Osteocyte (in vitro differentiated cells): ENCODE data around the gene JMJD7. TPM values are rescaled to one million over a fixed set of nuclear protein-coding genes. Genes with fewer than 3 reads are reported as not detected.

ENCODE experiments used
- DNase-seq: peaks from one replicate; pipeline ENCODE4 v3.0.0; 2021; ENCODE audit warnings: mixed read lengths; ENCODE audit not compliant: unreplicated experiment; ENCODE audit errors: extremely low spot score
- H3K27ac Mint-ChIP-seq: one replicate; pipeline ENCODE4 v1.8.0; 2021; ENCODE audit warnings: mild to moderate bottlenecking, mixed read lengths; ENCODE audit not compliant: unreplicated experiment
- H3K27me3 Mint-ChIP-seq: one replicate; pipeline ENCODE4 v1.8.0; 2021; ENCODE audit warnings: mixed read lengths; ENCODE audit not compliant: unreplicated experiment
- H3K36me3 Mint-ChIP-seq: one replicate; pipeline ENCODE4 v1.8.0; 2021; ENCODE audit warnings: mixed read lengths; ENCODE audit not compliant: unreplicated experiment
- H3K4me1 Mint-ChIP-seq: one replicate; pipeline ENCODE4 v1.8.0; 2021; ENCODE audit warnings: mixed read lengths; ENCODE audit not compliant: unreplicated experiment
- H3K4me3 Mint-ChIP-seq: one replicate; pipeline ENCODE4 v1.8.0; 2021; ENCODE audit warnings: mild to moderate bottlenecking, moderate library complexity, mixed read lengths; ENCODE audit not compliant: unreplicated experiment
- H3K9me3 Mint-ChIP-seq: one replicate; pipeline ENCODE4 v1.8.0; 2021; ENCODE audit warnings: mixed read lengths; ENCODE audit not compliant: unreplicated experiment
- total RNA-seq: library from RNA; stranded (reverse); gene quantifications from 2 replicates; pipeline ENCODE4 v1.2.1, GENCODE V29; 2021
- TF ChIP-seq, protein P1 (sequence below): fragments of 200-600 bp; sonication (generic); IDR thresholded peaks from 2 replicates; pipeline ENCODE4 v1.5.0; 2021; ENCODE audit warnings: antibody characterized with exemption, mild to moderate bottlenecking, moderate library complexity

Gene JMJD7
- total RNA-seq, 1 donor from 2014 or later = 14.0 TPM

DNA sequence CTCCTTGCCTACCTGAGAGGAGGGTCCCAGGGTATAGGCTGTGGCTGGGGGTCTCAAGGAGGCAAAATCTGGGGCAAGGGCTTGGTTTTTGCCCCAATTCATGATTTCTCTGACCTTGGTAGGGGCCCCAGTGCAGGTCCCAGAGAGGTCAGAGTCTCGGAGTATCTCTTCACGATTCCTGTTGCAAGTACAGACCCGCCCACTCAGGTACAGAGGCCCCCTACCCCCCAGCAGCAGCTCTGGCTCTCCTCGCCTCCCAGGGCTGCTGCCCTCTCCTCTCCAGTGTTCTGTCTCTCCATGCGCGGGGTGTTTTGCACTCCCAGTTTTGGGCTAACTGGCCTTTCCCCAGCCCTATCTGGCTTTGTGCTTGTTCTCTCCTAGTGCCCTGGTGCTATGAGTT, 5.4 kb upstream of the JMJD7 start:
- Mint-ChIP-seq H3K9me3 (no peaks in the 10 kb centered on the region), H3K4me3 (no peak overlapping the region), H3K27ac (no peak overlapping the region), H3K4me1 (peaks cover 2% of the 10 kb centered on the region), H3K36me3 (peaks cover 38% of the 10 kb centered on the region), H3K27me3 (no peaks in the 10 kb centered on the region)
- no peak for DNase-seq
- TF ChIP-seq, protein P1, sequence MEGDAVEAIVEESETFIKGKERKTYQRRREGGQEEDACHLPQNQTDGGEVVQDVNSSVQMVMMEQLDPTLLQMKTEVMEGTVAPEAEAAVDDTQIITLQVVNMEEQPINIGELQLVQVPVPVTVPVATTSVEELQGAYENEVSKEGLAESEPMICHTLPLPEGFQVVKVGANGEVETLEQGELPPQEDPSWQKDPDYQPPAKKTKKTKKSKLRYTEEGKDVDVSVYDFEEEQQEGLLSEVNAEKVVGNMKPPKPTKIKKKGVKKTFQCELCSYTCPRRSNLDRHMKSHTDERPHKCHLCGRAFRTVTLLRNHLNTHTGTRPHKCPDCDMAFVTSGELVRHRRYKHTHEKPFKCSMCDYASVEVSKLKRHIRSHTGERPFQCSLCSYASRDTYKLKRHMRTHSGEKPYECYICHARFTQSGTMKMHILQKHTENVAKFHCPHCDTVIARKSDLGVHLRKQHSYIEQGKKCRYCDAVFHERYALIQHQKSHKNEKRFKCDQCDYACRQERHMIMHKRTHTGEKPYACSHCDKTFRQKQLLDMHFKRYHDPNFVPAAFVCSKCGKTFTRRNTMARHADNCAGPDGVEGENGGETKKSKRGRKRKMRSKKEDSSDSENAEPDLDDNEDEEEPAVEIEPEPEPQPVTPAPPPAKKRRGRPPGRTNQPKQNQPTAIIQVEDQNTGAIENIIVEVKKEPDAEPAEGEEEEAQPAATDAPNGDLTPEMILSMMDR = no peak

DNA sequence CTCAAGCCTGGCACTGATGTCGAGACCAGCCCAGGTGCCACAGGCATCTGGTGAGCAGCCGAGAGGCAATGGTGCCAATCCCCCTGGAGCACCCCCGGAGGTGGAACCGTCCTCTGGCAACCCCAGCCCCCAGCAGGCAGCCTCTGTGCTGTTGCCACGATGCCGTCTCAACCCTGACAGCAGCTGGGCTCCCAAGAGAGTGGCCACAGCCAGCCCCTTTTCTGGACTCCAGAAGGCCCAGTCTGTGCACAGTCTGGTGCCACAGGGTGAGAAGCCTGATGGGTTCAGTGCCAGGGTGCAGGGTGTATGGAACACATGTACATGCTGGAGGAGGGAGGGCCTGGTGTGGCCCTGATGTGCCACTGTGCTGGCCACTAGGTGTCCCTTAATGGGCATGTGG, 4.9 kb upstream of the JMJD7 start:
- Mint-ChIP-seq H3K27ac (no peak overlapping the region), H3K4me1 (peaks cover 5% of the 10 kb centered on the region), H3K36me3 (peaks cover 34% of the 10 kb centered on the region), H3K27me3 (no peaks in the 10 kb centered on the region), H3K4me3 (no peak overlapping the region), H3K9me3 (no peaks in the 10 kb centered on the region)
- DNase-seq = no peak
- TF ChIP-seq, protein P1 = no peak

DNA sequence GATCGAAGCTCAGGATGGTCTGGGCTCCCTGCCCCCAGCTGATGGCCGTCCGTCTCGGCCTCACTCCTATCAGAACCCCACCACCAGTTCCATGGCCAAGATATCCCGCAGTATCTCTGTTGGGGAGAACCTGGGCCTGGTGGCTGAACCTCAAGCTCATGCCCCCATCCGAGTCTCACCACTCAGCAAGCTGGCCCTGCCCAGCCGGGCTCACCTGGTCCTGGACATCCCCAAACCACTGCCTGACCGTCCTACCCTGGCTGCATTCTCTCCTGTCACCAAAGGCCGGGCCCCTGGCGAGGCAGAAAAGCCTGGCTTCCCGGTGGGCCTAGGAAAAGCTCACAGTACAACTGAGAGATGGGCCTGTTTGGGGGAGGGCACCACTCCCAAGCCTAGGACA, 4.4 kb upstream of the JMJD7 start:
- H3K27me3 Mint-ChIP-seq = no peaks in the 10 kb centered on the region
- TF ChIP-seq, protein P1 = no peak
- H3K4me3 Mint-ChIP-seq = no peak overlapping the region
- H3K27ac Mint-ChIP-seq = no peak overlapping the region
- no peaks in the 10 kb centered on the region for H3K9me3 Mint-ChIP-seq
- H3K4me1 Mint-ChIP-seq = peaks cover 7% of the 10 kb centered on the region
- DNase-seq = no peak
- H3K36me3 Mint-ChIP-seq = peaks cover 29% of the 10 kb centered on the region

DNA sequence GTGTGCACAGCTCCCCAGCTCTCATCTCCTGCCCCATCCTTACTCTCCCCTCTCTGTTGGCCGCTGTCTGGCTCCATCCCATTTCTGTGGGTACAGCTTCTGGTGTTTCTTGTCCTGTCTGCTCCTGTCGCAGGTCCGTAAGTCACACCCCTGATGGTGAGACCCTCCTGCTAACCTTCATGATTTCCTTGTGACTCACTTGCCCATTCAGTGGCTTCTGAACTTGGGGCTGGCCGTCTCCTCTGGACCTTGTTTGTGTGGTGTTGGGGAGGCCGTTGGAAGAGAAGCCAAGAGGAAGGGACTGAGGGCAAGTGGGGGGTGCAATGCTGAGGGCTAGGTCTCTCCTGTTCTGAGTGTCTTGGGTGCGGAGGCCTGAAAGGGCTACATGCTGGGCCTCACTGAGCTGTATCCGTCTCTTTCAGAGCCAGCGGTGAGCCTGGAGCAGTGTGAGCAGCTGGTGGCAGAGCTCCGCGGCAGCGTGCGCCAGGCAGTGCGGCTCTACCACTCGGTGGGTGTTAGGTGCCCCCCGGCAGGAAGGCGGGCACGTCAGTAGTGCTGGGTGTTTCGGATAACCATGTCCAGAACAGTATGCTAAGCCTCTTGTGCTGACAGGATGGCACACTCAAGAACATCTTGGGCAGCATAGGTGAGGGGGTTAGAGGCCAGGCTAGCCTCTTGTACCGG, 3.7 kb upstream of the JMJD7 start:
- Mint-ChIP-seq H3K4me3 (no peak overlapping the region), H3K27me3 (no peaks in the 10 kb centered on the region), H3K36me3 (peaks cover 23% of the 10 kb centered on the region), H3K27ac (no peak overlapping the region), H3K4me1 (peaks cover 13% of the 10 kb centered on the region), H3K9me3 (no peaks in the 10 kb centered on the region)
- DNase-seq = no peak
- TF ChIP-seq, protein P1 = no peak

DNA sequence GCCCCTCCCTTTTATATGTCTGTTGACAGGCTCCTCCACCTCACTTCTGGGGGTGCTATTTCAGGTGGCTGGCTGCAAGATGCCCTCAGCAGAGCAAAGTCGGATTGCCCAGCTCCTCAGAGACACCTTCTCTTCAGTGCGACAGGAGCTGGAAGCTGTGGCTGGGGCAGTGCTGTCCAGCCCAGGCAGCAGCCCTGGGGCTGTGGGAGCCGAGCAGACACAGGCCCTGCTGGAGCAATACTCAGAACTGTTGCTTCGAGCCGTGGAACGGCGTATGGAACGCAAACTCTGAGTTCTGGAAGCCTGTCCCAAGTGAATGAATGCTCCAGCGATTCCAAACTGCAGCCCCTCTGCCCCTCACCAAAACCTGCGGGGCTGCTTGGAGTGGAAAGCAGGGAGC, 2.7 kb upstream of the JMJD7 start:
- DNase-seq = no peak
- Mint-ChIP-seq H3K27ac (no peak overlapping the region), H3K4me1 (peaks cover 13% of the 10 kb centered on the region), H3K36me3 (peaks cover 15% of the 10 kb centered on the region), H3K4me3 (no peak overlapping the region), H3K27me3 (no peaks in the 10 kb centered on the region), H3K9me3 (no peaks in the 10 kb centered on the region)
- TF ChIP-seq, protein P1 = no peak
